ENCODE data around the gene NFIA.

GRCh38 chr1:61447106-61447967 is 365.0 kb downstream of the NFIA start:
- TF ChIP-seq CTCF (IDR thresholded peaks at IDR 0.05) (no peak), REST (IDR thresholded peaks at IDR 0.05; ENCODE audit: insufficient read depth in 1 of 2, low read depth in 2 of 2, low read length in 1 of 2) (no peak), POLR2AphosphoS5 (IDR thresholded peaks at IDR 0.05; ENCODE audit: low read depth, low read length) (no peak)

Measured in Panc1 (cell line).